H9 (cell line): Measurements from ENCODE around the gene GHSR. TPM values are rescaled to one million over a fixed set of nuclear protein-coding genes. Genes with fewer than 3 reads are reported as not detected.

Experiments
- DNase-seq: peaks from one replicate; pipeline ENCODE4 v3.0.0-alpha.2; 2017
- H2AFZ ChIP-seq: one replicate; pipeline ENCODE4 v1.6.1; 2013; ENCODE audit warnings: mild to moderate bottlenecking, low read length, control low read depth, moderate library complexity
- H2AK5ac ChIP-seq: 2 replicates; pipeline ENCODE4 v1.6.1; 2013; ENCODE audit warnings: low read length, control low read depth, mixed read lengths; ENCODE audit not compliant: insufficient read length
- H2BK120ac ChIP-seq: one replicate; pipeline ENCODE4 v1.6.1; 2013; ENCODE audit warnings: low read depth, mild to moderate bottlenecking, low read length, control low read depth, inconsistent platforms; ENCODE audit not compliant: poor library complexity, severe bottlenecking
- H2BK12ac ChIP-seq: 2 replicates; pipeline ENCODE4 v1.6.1; 2013; ENCODE audit warnings: low read length, control low read depth, mixed read lengths, low read depth; ENCODE audit not compliant: insufficient read length
- H2BK15ac ChIP-seq: 2 replicates; pipeline ENCODE4 v1.6.1; 2013; ENCODE audit warnings: low read depth, low read length, control low read depth
- H2BK20ac ChIP-seq: one replicate; pipeline ENCODE4 v1.6.1; 2013; ENCODE audit warnings: low read depth, mild to moderate bottlenecking, low read length, control low read depth, inconsistent platforms; ENCODE audit not compliant: poor library complexity, severe bottlenecking
- H2BK5ac ChIP-seq: 2 replicates; pipeline ENCODE4 v1.6.1; 2013; ENCODE audit warnings: low read length, control low read depth, mixed read lengths; ENCODE audit not compliant: insufficient read length
- H3K14ac ChIP-seq: 2 replicates; pipeline ENCODE4 v1.6.1; 2013; ENCODE audit warnings: low read length, control low read depth; ENCODE audit not compliant: insufficient read depth
- H3K18ac ChIP-seq: 2 replicates; pipeline ENCODE4 v1.6.1; 2013; ENCODE audit warnings: low read depth, mild to moderate bottlenecking, mixed read lengths, low read length, control low read depth; ENCODE audit not compliant: insufficient read length
- H3K23ac ChIP-seq: 2 replicates; pipeline ENCODE4 v1.6.1; 2013; ENCODE audit warnings: low read length, control low read depth, mixed read lengths, low read depth; ENCODE audit not compliant: insufficient read length
- H3K23me2 ChIP-seq: 2 replicates; pipeline ENCODE4 v1.6.1; 2013; ENCODE audit warnings: low read depth, mild to moderate bottlenecking, mixed read lengths, low read length, control low read depth; ENCODE audit not compliant: insufficient read length, poor library complexity, severe bottlenecking
- H3K27ac ChIP-seq: 2 replicates; pipeline ENCODE4 v1.5.1; 2013; ENCODE audit warnings: low read length, control low read depth, mixed read lengths, low read depth; ENCODE audit not compliant: insufficient read length
- H3K27me3 ChIP-seq: 2 replicates; pipeline ENCODE4 v1.6.1; 2013; ENCODE audit warnings: low read length, control low read depth, inconsistent platforms; ENCODE audit not compliant: insufficient read depth
- H3K4ac ChIP-seq: 2 replicates; pipeline ENCODE4 v1.6.1; 2013; ENCODE audit warnings: low read depth, mild to moderate bottlenecking, control low read depth, inconsistent platforms, low read length, moderate library complexity
- H3K4me1 ChIP-seq: 2 replicates; pipeline ENCODE4 v1.6.1; 2013; ENCODE audit warnings: low read length, control low read depth, inconsistent platforms; ENCODE audit not compliant: insufficient read depth
- H3K4me2 ChIP-seq: 2 replicates; pipeline ENCODE4 v1.6.1; 2013; ENCODE audit warnings: low read length, control low read depth, mixed read lengths; ENCODE audit not compliant: insufficient read length, insufficient read depth
- H3K56ac ChIP-seq: 2 replicates; pipeline ENCODE4 v1.6.1; 2013; ENCODE audit warnings: low read depth, mild to moderate bottlenecking, mixed read lengths, low read length, control low read depth; ENCODE audit not compliant: insufficient read length
- H3K79me1 ChIP-seq: 2 replicates; pipeline ENCODE4 v1.6.1; 2013; ENCODE audit warnings: low read depth, mild to moderate bottlenecking, moderate library complexity, low read length, control low read depth, inconsistent platforms; ENCODE audit not compliant: insufficient read depth, poor library complexity, severe bottlenecking
- H3K79me2 ChIP-seq: 2 replicates; pipeline ENCODE4 v1.6.1; 2013; ENCODE audit warnings: low read length, control low read depth, inconsistent platforms; ENCODE audit not compliant: insufficient read depth
- H3K9ac ChIP-seq: 2 replicates; pipeline ENCODE4 v1.6.1; 2013; ENCODE audit warnings: low read length, control low read depth, mixed read lengths; ENCODE audit not compliant: insufficient read length; ENCODE audit errors: extremely low read depth
- H3K9me3 ChIP-seq: one replicate; pipeline ENCODE4 v1.6.1; 2013; ENCODE audit warnings: low read depth, low read length, inconsistent platforms; ENCODE audit not compliant: control insufficient read depth
- H3T11ph ChIP-seq: one replicate; pipeline ENCODE4 v1.6.1; 2013; ENCODE audit warnings: mild to moderate bottlenecking, low read length, control low read depth, inconsistent platforms
- H4K20me1 ChIP-seq: one replicate; pipeline ENCODE4 v1.6.1; 2013; ENCODE audit not compliant: control insufficient read depth, insufficient read length, insufficient read depth
- H4K5ac ChIP-seq: 2 replicates; pipeline ENCODE4 v1.6.1; 2013; ENCODE audit warnings: low read depth, mild to moderate bottlenecking, mixed read lengths, low read length, control low read depth; ENCODE audit not compliant: insufficient read length
- H4K8ac ChIP-seq: replicated peaks from 2 replicates; pipeline ENCODE4 v1.6.1; 2013; ENCODE audit warnings: low read length, control low read depth, mixed read lengths, low read depth; ENCODE audit not compliant: insufficient read length
- H4K91ac ChIP-seq: 2 replicates; pipeline ENCODE4 v1.6.1; 2013; ENCODE audit warnings: low read depth, mild to moderate bottlenecking, moderate library complexity, mixed read lengths, low read length, control low read depth; ENCODE audit not compliant: insufficient read length
- H3K27ac Mint-ChIP-seq, 3 experiments: 2 replicates in 2 of 3; 3 replicates in 1 of 3; pipeline ENCODE4 v1.8.0; 2020 to 2021; ENCODE audit warnings: mixed read lengths in 3 of 3, mild to moderate bottlenecking in 1 of 3, moderate library complexity in 1 of 3
- H3K27me3 Mint-ChIP-seq: 2 replicates; pipeline ENCODE4 v1.8.0; 2021; ENCODE audit warnings: low read depth, mild to moderate bottlenecking, moderate library complexity, mixed read lengths
- H3K36me3 Mint-ChIP-seq, 3 experiments: 2 replicates in 2 of 3; 3 replicates in 1 of 3; pipeline ENCODE4 v1.8.0; 2020 to 2021; ENCODE audit warnings: low read depth in 3 of 3, mixed read lengths in 3 of 3; ENCODE audit not compliant: insufficient read depth in 1 of 3
- H3K4me1 Mint-ChIP-seq, 2 experiments: 2 replicates each; pipeline ENCODE4 v1.8.0; 2020; ENCODE audit warnings: mixed read lengths in 2 of 2
- H3K4me3 Mint-ChIP-seq, 2 experiments: 2 replicates in 1 of 2; 3 replicates in 1 of 2; pipeline ENCODE4 v1.8.0; 2020 to 2021; ENCODE audit warnings: mild to moderate bottlenecking in 2 of 2, mixed read lengths in 2 of 2, moderate library complexity in 1 of 2
- H3K9me3 Mint-ChIP-seq, 2 experiments: 2 replicates in 1 of 2; 3 replicates in 1 of 2; pipeline ENCODE4 v1.8.0; 2020; ENCODE audit warnings: mild to moderate bottlenecking in 2 of 2, mixed read lengths in 2 of 2, moderate library complexity in 1 of 2
- WGBS: extraction: QIAGEN DNeasy Blood & Tissue Kit; methylation state at CpG from one replicate; pipeline ENCODE4 v1.1.7; 2013; ENCODE audit warnings: missing lambda C conversion rate, low lambda C conversion rate, mixed read lengths; ENCODE audit not compliant: insufficient read length; ENCODE audit errors: extremely low coverage; 5-methylcytosine and 5-hydroxymethylcytosine counted together
- total RNA-seq: library from RNA; stranded (reverse); gene quantifications from 2 replicates; pipeline ENCODE4 v1.2.1, GENCODE V29; 2021
- TF ChIP-seq, protein P1 (sequence below): fragments of 200-600 bp; sonication (generic); conservative IDR thresholded peaks from 3 replicates; pipeline ENCODE4 v1.8.0; 2021; ENCODE audit warnings: antibody characterized with exemption, mild to moderate bottlenecking

The GHSR gene
- total RNA-seq, 1 experiment from 2014 or later, result not detected

DNA sequence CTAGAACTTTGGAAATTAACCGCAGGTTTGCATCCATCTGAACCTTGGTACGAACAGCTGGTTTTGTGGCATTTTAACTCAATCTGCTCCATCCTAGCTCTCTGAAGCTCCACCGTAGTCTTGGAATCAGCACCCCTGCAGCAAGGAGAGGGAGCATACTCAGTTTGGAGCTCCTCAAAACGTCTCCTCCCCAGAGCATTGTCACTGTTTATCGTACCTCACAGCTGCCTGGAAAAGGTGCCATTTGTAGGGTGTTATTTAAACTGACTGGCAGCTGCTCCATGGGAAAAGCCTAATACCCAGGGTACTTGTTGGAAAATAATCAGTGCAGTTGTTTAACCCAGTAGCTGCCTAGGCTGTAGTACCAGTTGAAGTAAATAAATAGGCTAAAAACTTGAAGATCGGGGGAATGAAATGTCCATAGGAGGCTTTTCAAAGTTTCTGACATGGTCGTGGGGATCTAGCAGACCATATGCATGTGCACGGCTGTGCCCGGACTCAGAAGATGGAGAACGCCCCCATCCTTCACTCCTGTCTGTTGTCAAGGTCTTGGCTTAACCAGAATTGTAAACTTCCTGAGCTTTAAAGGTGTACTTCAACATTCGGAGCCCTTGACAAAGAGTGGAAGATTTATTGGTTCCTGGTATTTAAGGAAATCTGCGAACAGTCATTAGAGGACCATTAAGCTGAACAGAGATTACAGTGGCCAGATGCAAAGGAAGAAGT lies 43.9 kb downstream of the GHSR start:
- Histone ChIP-seq H4K8ac (no peak overlapping the region), H4K20me1 (no peaks in the 10 kb centered on the region), H3K18ac (no peak overlapping the region), H3K23me2 (no peaks in the 10 kb centered on the region), H2AK5ac (no peak overlapping the region), H3K79me1 (no peaks in the 10 kb centered on the region), H2AFZ (no peak overlapping the region), H3K4ac (no peak overlapping the region), H3K9me3 (no peaks in the 10 kb centered on the region), H2BK12ac (no peak overlapping the region), H3K27ac (no peak overlapping the region), H4K91ac (no peak overlapping the region), H4K5ac (no peak overlapping the region), H3K9ac (no peak overlapping the region), H3K4me1 (no peaks in the 10 kb centered on the region), H3K4me2 (no peak overlapping the region), H2BK120ac (no peak overlapping the region), H2BK20ac (no peak overlapping the region), H3K27me3 (no peaks in the 10 kb centered on the region), H3K79me2 (no peaks in the 10 kb centered on the region), H3K23ac (no peak overlapping the region), H3K56ac (no peak overlapping the region), H3T11ph (no peak overlapping the region), H2BK15ac (no peak overlapping the region), H3K14ac (no peak overlapping the region), H2BK5ac (no peak overlapping the region)
- Mint-ChIP-seq H3K9me3 (no peaks in the 10 kb centered on the region; a peak in 1 of 5 replicates), H3K4me1 (no peaks in the 10 kb centered on the region), H3K36me3 (peaks cover 9 to 20% (median 19%) of the 10 kb centered on the region in 3 experiments; a peak in 6 of 7 replicates), H3K4me3 (no peak overlapping the region), H3K27me3 (no peaks in the 10 kb centered on the region), H3K27ac (no peak overlapping the region)
- no CpG with 5 or more reads among the region's 12 CpGs for WGBS
- TF ChIP-seq, protein P1, sequence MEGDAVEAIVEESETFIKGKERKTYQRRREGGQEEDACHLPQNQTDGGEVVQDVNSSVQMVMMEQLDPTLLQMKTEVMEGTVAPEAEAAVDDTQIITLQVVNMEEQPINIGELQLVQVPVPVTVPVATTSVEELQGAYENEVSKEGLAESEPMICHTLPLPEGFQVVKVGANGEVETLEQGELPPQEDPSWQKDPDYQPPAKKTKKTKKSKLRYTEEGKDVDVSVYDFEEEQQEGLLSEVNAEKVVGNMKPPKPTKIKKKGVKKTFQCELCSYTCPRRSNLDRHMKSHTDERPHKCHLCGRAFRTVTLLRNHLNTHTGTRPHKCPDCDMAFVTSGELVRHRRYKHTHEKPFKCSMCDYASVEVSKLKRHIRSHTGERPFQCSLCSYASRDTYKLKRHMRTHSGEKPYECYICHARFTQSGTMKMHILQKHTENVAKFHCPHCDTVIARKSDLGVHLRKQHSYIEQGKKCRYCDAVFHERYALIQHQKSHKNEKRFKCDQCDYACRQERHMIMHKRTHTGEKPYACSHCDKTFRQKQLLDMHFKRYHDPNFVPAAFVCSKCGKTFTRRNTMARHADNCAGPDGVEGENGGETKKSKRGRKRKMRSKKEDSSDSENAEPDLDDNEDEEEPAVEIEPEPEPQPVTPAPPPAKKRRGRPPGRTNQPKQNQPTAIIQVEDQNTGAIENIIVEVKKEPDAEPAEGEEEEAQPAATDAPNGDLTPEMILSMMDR, result no peak
- no peak for DNase-seq
